COLO829 (cell line): ENCODE measurements around the gene TNFAIP3.

ENCODE experiments used
- DNase-seq: peaks from one replicate; pipeline ENCODE4 v3.0.0; 2012; ENCODE audit warnings: low spot score

Gene TNFAIP3

DNA sequence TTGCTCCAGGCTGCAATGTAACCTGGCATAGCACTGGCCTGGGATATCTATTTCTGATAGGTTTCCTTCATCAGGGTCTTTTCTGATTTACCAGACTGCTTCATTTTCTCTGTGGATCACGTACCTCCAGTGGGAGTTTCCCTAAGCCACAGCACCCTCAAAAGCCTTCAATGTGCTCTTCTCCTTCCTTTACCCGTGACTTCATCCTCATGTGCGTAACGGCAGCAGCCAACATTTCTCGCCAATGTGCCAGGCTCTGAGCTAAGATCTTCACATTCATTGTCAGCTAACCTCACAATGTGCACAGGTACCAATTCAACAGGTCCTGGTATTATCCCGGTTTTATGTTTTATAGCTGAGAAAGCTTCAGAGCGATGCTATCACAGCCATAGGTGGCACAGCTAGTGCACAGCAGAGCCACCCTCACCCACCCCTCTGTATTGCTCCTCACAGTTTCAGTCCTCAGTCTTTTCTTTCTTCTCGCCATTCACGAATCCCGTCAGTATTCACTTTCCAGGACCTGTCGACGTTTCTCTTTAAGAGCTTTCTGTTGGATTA, 58.2 kb downstream of the TNFAIP3 start:
- DNase-seq: no peak

DNA sequence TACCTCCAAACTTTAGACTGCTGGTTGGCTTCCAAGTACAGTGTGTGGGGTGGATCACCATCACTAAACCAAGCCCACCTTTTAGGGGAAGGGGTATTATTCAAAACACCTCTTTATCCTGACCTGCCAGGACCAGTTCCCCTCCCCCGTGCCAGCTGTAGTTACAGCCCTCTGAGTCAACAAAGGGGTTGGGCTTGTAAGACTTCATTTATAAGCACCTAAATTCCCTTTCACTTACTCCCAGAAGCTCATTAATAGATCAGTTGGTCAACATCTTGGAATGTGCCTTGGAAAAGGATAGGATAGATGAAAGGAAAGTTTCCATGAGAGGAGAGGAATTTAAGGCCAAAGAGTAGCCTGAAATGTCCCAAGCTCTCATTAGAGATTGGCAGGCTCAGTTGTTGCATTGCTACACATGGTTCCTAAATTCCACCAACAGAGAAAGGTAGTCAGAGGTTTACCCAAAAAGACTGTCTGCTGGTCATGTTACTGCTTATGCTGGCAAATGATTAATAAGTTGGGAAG, 59.2 kb downstream of the TNFAIP3 start:
- peak; percentile 40 for DNase-seq

DNA sequence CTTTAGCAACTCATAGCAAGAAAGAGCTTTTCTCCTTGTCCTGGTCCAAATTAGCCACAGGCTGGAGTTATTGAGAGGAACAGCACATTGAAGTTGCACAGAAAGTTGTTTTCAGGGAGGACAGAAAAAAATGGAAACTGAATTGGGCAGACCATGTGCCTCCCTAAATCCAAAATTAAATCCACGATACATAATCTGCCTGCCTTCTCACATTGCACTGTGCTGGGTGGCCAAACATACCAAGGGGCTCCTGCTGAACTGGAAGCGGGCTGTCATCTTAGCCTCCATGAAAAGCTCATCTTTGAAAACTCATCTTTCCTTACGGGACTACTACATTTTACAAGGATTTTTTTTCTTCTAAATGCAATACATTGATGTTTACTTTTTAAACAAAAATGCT, 59.9 kb downstream of the TNFAIP3 start:
- DNase-seq: no peak

DNA sequence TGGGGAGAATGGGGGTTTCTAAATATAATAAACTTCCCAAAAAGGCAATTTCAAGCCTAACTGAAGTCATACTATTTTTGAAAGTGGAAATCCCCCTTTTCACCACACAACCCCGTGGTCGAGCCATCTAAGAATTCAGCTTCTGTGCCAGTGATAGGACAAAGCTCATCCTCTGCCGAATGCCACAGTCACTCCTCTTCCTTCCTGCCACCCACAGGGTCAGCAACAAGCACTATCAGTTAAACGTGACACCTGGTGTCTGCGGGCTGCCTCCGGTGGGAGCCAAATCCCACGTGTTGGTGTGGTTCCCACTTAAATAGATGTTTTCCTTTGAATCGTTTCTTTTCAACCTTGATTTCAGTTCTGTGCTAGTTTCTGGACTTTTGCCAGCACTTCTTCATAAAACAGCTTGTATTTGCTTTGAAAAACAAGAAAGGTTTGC, 60.7 kb downstream of the TNFAIP3 start:
- DNase-seq: no peak

DNA sequence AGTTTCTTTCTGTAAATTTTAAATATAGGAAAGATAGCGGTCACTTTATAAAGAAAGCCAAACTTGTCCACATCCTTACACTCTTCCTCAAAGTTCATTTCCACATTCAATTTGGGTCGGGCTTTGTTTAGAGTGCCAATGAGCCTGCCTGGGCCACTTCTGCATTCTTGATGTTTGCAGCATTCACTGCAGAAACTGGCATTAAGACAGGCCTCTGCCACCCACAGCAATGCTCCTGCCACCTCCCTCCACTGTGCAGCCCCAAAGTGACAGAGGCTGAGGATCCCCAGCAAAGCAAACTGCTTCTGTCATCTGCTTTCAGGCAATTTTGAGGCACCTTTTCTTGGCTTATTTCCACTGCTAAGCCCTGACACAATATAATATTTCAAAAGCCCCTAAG, 61.2 kb downstream of the TNFAIP3 start:
- DNase-seq: no peak

DNA sequence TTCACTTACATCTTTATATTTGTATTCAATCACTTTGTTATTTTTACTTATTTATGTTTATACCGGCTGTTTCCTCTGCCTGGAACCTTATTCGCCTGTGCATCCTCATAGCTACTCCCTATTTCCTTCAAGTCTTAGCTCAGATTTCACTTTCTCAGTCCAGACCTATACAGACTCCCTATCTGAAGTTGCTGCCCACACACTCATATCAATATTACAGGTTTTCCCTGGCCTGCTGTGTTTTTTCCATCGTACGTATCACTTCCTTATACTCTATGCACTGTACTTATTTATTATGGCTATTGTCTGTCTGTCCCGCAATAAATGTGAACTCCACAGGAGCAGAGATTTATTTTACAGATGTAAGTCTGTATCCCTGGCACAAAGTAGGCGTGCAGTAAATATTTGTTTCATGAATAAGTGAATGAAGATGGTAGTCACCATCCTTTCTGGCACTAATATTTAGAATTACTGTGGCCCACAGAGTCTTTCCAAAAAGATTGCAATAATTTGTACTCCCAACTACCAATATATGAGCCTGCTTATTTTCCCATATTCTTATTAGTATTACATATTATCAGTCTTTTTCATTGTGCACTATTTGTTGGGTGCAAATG, 64.9 kb downstream of the TNFAIP3 start:
- DNase-seq: no peak
